Activated gamma-delta T cell treated with anti-CD3 and anti-CD28 coated beads, Interleukin-2, amount 50 U/mL, for 16 hours (primary cell): ENCODE results near the gene EGFLAM.

Experiments used
- DNase-seq: peaks from one replicate; pipeline ENCODE4 v3.0.0-alpha.2; 2020; ENCODE audit warnings: low read depth

The EGFLAM gene

DNA sequence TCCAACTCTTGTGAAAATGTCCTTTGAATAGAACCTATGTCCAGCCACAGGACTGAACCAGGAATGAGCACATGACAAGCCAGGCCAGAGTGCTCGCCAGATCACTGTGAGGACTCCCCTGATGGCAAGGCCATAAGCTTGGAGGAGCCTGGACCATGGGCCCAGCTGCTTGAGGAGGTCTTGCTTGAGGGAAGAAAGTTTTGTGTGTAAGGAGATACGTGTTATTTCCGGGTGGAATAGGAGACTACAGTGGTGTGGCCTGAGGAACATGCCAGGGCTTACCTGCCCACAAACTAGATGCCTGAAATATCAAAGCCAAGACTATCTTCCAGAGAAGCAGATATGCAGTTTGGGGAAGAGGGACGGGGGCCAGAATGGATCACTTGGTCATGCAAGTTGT, 213.3 kb downstream of the EGFLAM start:
- no peak for DNase-seq

DNA sequence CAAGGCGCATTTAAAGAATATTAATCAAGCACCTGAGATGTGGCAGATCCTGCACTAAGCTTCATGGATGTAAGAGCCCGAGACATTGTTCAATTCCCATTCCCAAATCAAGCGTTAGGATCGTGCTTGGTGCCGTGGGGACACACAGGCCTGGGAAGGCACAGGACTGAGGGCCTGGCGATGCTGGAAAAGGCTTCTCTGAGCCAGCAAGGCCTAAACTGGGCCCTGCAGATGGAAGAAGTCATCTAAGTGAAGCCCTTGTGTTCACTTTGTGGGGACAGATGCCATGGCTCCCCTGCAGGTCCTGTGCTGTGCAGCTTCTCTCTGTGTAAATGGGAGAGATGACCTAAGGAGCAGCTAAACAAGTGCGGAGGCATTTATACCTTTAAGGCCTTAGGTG, 214.2 kb downstream of the EGFLAM start:
- DNase-seq, result no peak

GRCh38 chr5:38473008-38473407, 214.6 kb downstream of the EGFLAM start:
- no peak for DNase-seq

GRCh38 chr5:38478166-38478565, 219.8 kb downstream of the EGFLAM start:
- no peak for DNase-seq

- DNase-seq, result no peak
Measured at GRCh38 chr5:38478878-38479277, 220.5 kb downstream of the EGFLAM start.

GRCh38 chr5:38479315-38479904, 221.1 kb downstream of the EGFLAM start:
- no peak for DNase-seq

DNA sequence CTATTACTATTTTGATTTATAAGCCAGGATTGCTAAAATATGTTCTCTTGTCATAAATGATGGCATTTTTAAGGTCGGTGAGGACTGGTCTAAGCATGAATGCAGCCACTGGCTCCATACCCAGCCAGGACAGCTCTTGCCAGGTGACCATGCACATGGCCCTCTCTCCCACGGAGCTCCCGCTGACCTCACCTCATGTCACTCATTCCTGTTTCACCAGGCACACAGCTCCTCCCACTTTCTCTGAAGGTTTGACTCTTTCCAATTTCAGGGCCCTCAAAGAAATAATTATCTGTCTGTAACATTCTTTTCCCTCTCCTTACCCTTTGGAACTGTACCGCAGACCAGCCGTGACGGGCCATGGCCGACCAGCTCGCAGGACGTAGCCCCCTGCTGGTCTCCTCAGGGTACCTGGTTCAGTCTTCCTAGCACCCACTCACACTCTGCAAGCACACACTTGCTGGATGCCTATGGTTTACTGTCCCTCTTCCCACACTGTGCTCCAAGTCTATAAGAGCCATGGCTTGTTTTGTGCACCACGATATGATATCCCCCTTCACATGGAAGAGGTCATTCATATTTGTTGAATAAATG, 225.5 kb downstream of the EGFLAM start:
- no peak for DNase-seq

DNA sequence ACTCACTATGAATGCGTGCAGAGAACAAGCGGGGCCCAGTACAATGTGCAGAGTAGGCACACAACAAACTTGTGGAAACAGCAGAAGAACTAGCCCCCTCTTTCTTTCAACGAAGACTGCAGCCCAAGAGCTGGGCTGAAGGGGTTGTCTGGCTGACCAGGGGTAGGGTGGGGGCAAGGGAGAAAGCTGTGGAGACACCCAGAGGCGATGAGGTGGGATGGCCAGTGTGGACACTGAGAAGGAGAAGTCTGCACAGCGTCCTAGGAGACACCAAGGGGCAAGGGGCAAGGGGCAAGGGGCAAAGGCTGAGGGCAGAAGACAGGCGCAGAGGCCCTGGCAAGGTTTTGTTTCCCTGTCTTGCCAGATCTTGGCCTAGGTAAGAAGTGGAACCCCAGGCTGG, 235.8 kb downstream of the EGFLAM start:
- DNase-seq, result no peak

GRCh38 chr5:38494763-38495162, 236.4 kb downstream of the EGFLAM start:
- DNase-seq, result no peak

DNA sequence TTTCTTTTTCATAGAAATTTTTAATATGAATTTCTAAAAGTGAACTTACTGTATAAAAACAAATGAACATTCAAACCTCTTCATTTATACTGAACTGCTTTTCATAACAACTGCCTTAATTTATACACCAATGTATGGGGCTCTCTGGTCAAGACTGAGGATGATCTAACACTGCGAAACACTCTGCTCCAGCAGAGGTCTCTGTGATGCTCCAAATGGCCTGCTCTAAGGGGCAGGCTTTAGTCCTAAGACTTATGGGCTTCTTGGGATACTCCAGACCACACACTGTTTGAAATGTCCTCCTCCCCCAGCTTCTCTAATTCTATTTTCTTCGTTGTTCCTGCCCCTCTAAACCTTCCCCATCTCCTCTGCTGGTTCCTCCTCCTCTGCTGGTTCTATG, 239.6 kb downstream of the EGFLAM start:
- no peak for DNase-seq

DNA sequence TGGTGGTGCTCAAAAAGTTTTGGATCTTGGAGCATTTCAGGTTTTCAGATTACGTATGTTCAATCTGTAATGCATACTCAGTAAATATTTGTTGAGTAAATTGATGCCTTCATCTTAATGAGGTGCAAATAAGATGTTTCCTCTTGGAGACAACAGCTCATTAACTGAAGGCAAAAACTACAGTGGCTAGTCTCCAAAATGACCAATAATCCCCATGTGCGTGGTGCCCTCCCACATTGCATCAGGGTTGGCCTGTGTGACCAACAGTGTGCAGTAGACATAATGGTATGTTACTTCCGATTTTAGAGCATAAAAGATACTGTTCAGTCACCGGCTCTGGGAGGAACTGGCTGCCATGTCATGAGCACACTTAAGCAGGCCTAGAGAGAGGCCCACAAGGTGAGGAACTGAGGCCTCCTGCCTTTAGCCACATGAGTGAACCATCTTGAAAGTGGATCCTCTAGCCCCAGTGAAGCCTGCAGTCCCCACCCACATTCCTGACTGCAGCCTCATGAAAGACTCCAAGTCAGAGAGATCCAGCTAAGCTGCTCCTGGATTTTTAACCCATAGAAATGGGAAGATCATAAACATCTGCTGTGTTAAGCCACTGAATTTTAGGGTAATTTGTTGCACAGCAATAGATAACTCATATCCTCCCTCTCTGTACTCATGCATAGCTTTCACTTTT, 242.4 kb downstream of the EGFLAM start:
- DNase-seq, result no peak

- no peak for DNase-seq
Measured at GRCh38 chr5:38506302-38506701, 247.9 kb downstream of the EGFLAM start.

DNA sequence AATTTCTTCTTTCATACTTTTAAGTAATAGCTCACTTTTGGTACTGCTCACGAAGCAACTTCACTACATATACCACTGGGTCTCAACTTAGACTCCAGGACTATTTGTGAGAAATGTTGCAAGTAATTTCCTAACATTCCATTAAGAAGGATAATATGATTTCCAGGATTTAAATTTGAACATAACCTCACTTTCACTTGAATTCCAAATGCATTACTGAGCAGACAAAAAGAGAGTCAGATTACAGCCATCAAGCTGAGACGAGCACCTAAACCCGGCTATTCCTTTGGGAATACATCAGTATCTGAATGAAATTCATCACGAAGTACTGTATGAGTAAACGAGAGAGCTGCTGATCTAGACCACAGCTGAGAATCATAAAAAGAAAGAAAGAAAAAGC, 250.8 kb downstream of the EGFLAM start:
- DNase-seq, result no peak
